A673 (cell line): ENCODE data around the gene USP25. TPM values are rescaled to one million over a fixed set of nuclear protein-coding genes. Genes with fewer than 3 reads are reported as not detected.

Experiments
- BruUV-seq: library from RNA; stranded (reverse); fragments of 400-500 nt; replicated peaks from 2 replicates; lab custom pipeline; 2021; lab: Mats Ljungman, UMichigan
- CTCF ChIA-PET: fragments of 300-600 bp; sonication (Branson Sonifier 250); formaldehyde crosslinking; loops from one replicate; lab custom pipeline; 2022; ENCODE audit warnings: antibody characterized with exemption; lab: Charles Lee
- POLR2A ChIA-PET: fragments of 300-600 bp; sonication (Branson Sonifier 250); formaldehyde crosslinking; loops from one replicate; lab custom pipeline; 2022; ENCODE audit warnings: antibody characterized with exemption; ENCODE audit not compliant: low non-redundant PET; lab: Charles Lee
- DNase-seq: peaks from one replicate; pipeline ENCODE4 v3.0.0-alpha.2; 2015; ENCODE audit warnings: low spot score
- H3K27ac ChIP-seq: fragments of 200-600 bp; sonication (generic); 2 replicates; pipeline ENCODE4 v1.5.1; 2016; ENCODE audit warnings: mixed run types, low read depth, mild to moderate bottlenecking, mixed read lengths, antibody characterized with exemption, low read length; ENCODE audit not compliant: poor library complexity, severe bottlenecking
- H3K27me3 ChIP-seq: fragments of 200-600 bp; sonication (generic); replicated peaks from 2 replicates; pipeline ENCODE4 v1.6.1; 2017; ENCODE audit warnings: mixed run types, low read depth, mild to moderate bottlenecking, mixed read lengths, antibody characterized with exemption, low read length; ENCODE audit not compliant: insufficient read depth, poor library complexity
- H3K36me3 ChIP-seq: fragments of 200-600 bp; sonication (generic); 2 replicates; pipeline ENCODE4 v1.6.1; 2016; ENCODE audit warnings: mixed run types, mild to moderate bottlenecking, mixed read lengths, antibody characterized with exemption, low read length; ENCODE audit not compliant: insufficient read depth, poor library complexity, severe bottlenecking
- H3K4me1 ChIP-seq: fragments of 200-600 bp; sonication (generic); 2 replicates; pipeline ENCODE4 v1.6.1; 2017; ENCODE audit warnings: mixed run types, mild to moderate bottlenecking, mixed read lengths, antibody characterized with exemption, low read length; ENCODE audit not compliant: insufficient read depth, poor library complexity, severe bottlenecking
- H3K4me3 ChIP-seq: fragments of 200-600 bp; sonication (generic); 2 replicates; pipeline ENCODE4 v1.5.1; 2016; ENCODE audit warnings: low read depth, mixed run types, mild to moderate bottlenecking, mixed read lengths, low read length; ENCODE audit not compliant: poor library complexity, severe bottlenecking
- H3K9me3 ChIP-seq: fragments of 200-600 bp; sonication (generic); 2 replicates; pipeline ENCODE4 v1.6.1; 2016; ENCODE audit warnings: mixed run types, low read depth, mild to moderate bottlenecking, mixed read lengths, antibody characterized with exemption, low read length; ENCODE audit not compliant: poor library complexity, severe bottlenecking
- EZH2 ChIP-seq: fragments of 200-600 bp; sonication (generic); IDR thresholded peaks from 2 replicates; pipeline ENCODE4 v1.6.1; 2017; ENCODE audit warnings: borderline replicate concordance, low read depth, mild to moderate bottlenecking, mixed read lengths, antibody characterized with exemption, low read length; ENCODE audit not compliant: poor library complexity, severe bottlenecking
- intact Hi-C: fragments of 100-400 bp; cut with micrococcal nuclease; formaldehyde crosslinking; loops from one replicate; pipeline ENCODE4 v1.10.0; 2022; ENCODE audit not compliant: unreplicated experiment
- total RNA-seq: library from RNA; stranded (reverse); gene quantifications from 2 replicates; pipeline ENCODE4 v1.2.3, GENCODE V29; 2021
- TF ChIP-seq, protein P1 (sequence below): fragments of 300-800, 200-600 bp; sonication (generic); conservative IDR thresholded peaks from 2 replicates; pipeline ENCODE4 v1.5.1; 2017; ENCODE audit warnings: low read depth, mild to moderate bottlenecking, antibody characterized with exemption, low read length, moderate library complexity, mixed read lengths

Gene USP25
- total RNA-seq, 1 experiment from 2014 or later, result 27.5 TPM

- Histone ChIP-seq H3K9me3 (no peaks in the 10 kb centered on the region), H3K36me3 (no peaks in the 10 kb centered on the region), H3K27ac (no peak overlapping the region), H3K27me3 (no peaks in the 10 kb centered on the region), H3K4me3 (no peak overlapping the region), H3K4me1 (peaks cover 27% of the 10 kb centered on the region)
- no TSS peak for BruUV-seq
- DNase-seq, result no peak
- ChIA-PET POLR2A (no interaction called here), CTCF (no interaction called here)
- intact Hi-C loops, result no loop called here
- no peak for TF ChIP-seq EZH2
- TF ChIP-seq, protein P1, sequence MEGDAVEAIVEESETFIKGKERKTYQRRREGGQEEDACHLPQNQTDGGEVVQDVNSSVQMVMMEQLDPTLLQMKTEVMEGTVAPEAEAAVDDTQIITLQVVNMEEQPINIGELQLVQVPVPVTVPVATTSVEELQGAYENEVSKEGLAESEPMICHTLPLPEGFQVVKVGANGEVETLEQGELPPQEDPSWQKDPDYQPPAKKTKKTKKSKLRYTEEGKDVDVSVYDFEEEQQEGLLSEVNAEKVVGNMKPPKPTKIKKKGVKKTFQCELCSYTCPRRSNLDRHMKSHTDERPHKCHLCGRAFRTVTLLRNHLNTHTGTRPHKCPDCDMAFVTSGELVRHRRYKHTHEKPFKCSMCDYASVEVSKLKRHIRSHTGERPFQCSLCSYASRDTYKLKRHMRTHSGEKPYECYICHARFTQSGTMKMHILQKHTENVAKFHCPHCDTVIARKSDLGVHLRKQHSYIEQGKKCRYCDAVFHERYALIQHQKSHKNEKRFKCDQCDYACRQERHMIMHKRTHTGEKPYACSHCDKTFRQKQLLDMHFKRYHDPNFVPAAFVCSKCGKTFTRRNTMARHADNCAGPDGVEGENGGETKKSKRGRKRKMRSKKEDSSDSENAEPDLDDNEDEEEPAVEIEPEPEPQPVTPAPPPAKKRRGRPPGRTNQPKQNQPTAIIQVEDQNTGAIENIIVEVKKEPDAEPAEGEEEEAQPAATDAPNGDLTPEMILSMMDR, result no peak
Observed at GRCh38 chr21:15839026-15839425, 109.2 kb downstream of the USP25 start.

DNA sequence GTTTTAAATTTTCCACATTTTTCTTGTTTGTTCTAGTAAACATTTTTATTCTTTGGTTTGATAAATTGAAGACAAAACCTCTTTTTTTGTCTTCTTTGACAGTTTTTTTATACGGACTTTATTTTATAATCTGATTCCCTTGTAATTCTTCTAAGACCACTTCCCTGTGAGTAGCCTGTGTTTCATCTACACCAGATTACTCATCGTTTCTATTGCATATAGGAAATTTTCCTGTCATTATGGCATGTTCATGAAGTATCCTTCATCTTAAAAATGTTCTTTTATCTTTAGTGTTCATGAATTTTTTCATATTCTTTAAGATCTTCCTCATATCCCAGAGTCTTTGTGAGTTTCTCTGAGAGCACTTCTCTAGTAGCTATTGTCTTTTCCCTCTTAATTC, 109.8 kb downstream of the USP25 start:
- DNase-seq, result no peak
- intact Hi-C loops, result no loop called here
- POLR2A ChIA-PET, result no interaction called here
- H3K27me3 ChIP-seq, result no peaks in the 10 kb centered on the region
- TF ChIP-seq, protein P1, result no peak
- no peak for TF ChIP-seq EZH2
- no peak overlapping the region for H3K4me3 ChIP-seq
- no peaks in the 10 kb centered on the region for H3K36me3 ChIP-seq
- H3K27ac ChIP-seq, result no peak overlapping the region
- H3K4me1 ChIP-seq, result peaks cover 30% of the 10 kb centered on the region
- H3K9me3 ChIP-seq, result no peaks in the 10 kb centered on the region
- CTCF ChIA-PET, result no interaction called here
- BruUV-seq, result no TSS peak

- TF ChIP-seq, protein P1, result no peak
- TF ChIP-seq EZH2, result no peak
- no peak overlapping the region for H3K27ac ChIP-seq
- no peaks in the 10 kb centered on the region for H3K27me3 ChIP-seq
- CTCF ChIA-PET, result no interaction called here
- no peaks in the 10 kb centered on the region for H3K9me3 ChIP-seq
- POLR2A ChIA-PET, result no interaction called here
- intact Hi-C loops, result no loop called here
- BruUV-seq, result no TSS peak
- no peak overlapping the region for H3K4me3 ChIP-seq
- no peak for DNase-seq
- no peaks in the 10 kb centered on the region for H3K36me3 ChIP-seq
- H3K4me1 ChIP-seq, result peaks cover 30% of the 10 kb centered on the region
Observed at GRCh38 chr21:15840406-15840805, 110.6 kb downstream of the USP25 start.
